Measurements from ENCODE around the gene PLXNB2.

Gene PLXNB2

GRCh38 chr22:50306753-50307749 lies at the start of gene PLXNB2 (continued):
- TF ChIP-seq ZNF664 (tag by site-specific recombination; IDR thresholded peaks at IDR 0.05): no peak
- no peak; the same call in 1 of the 2 replicates for TF ChIP-seq ZBTB8A (tag by site-specific recombination; IDR thresholded peaks at IDR 0.05)
- TF ChIP-seq BCL11B (tag by site-specific recombination; IDR thresholded peaks at IDR 0.05; ENCODE audit: low read depth): 0 out of 2 replicates have a peak, but pooled peaks have one; percentile 26
- no peak for TF ChIP-seq REST (tag by site-specific recombination; IDR thresholded peaks at IDR 0.05)
- TF ChIP-seq ELK4 (IDR thresholded peaks at IDR 0.05; ENCODE audit: borderline replicate concordance, low read depth, low read length): no peak
- no peak for TF ChIP-seq ZNF692 (tag by site-specific recombination; IDR thresholded peaks at IDR 0.05)
- TF ChIP-seq ZXDB (tag by site-specific recombination; IDR thresholded peaks at IDR 0.05): peak; percentile 38; the same call in 1 of the 2 replicates
- TF ChIP-seq HOXC10 (CRISPR knock-in tag; IDR thresholded peaks at IDR 0.05): peak; percentile 51; the same call in 1 of the 2 replicates
- TF ChIP-seq ZNF830 (tag by site-specific recombination; IDR thresholded peaks at IDR 0.05; ENCODE audit: low read depth): no peak
- TF ChIP-seq ZNF529 (tag by site-specific recombination; IDR thresholded peaks at IDR 0.05; ENCODE audit: insufficient replicate concordance): no peak
- TF ChIP-seq PRDM4 (tag by site-specific recombination; IDR thresholded peaks at IDR 0.05): no peak
- no peak for TF ChIP-seq ZNF18 (tag by site-specific recombination; IDR thresholded peaks at IDR 0.05)
- TF ChIP-seq ZNF645 (tag by site-specific recombination; IDR thresholded peaks at IDR 0.05): no peak
- TF ChIP-seq ZNF521 (tag by site-specific recombination; IDR thresholded peaks at IDR 0.05): no peak
- peak; percentile 65 for TF ChIP-seq ZBTB20 (tag by site-specific recombination; IDR thresholded peaks at IDR 0.05)
- peak; percentile 12; the same call in 1 of the 2 replicates for TF ChIP-seq ZBTB17 (tag by site-specific recombination; IDR thresholded peaks at IDR 0.05)
- 0 out of 2 replicates have a peak, but pooled peaks have one; percentile 8 for TF ChIP-seq ZFHX2 (tag by site-specific recombination; conservative IDR thresholded peaks at IDR 0.05)
- TF ChIP-seq ZNF398 (tag by site-specific recombination; IDR thresholded peaks at IDR 0.05): peak; percentile 77
- no peak for TF ChIP-seq ZNF26 (tag by site-specific recombination; IDR thresholded peaks at IDR 0.05)
- no peak for TF ChIP-seq ZNF777 (tag by site-specific recombination; IDR thresholded peaks at IDR 0.05; ENCODE audit: borderline replicate concordance)

Data from HEK293 (cell line).